ENCODE data around the gene TENM4.

TENM4 gene

DNA sequence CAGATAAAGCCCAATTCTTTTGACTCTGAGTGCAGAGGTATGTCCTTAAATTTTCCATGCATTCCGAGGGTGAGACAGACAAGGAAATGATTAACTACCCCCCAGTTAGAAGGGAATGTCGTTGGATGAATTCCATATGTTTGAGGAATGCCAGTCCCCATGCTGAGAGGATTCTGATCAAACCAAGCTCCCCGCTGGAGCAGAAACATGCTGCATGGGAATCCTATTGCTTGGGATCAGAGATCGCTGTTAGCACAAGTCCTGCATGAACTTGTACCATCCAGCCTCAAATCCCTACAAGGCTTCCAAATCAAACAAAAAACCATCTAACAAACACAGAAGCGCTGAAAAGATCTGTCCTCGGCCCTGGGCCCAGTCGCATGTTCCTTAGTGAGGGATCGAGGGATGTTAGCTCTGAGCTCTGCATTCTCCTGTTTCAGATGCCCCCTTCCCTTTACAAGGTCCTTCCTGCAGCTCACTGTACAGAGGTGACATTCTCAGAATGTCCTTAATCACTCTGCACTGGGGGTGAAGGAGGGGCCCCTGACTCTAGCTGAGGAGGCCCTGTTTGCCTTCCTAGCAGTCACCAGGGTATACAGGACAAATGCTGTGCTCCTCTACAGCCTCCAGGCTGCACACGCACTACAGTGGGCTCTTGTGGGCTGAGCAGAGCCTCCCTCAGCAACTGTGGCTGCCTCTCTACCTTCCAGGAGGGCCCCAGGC, 353.4 kb downstream of the TENM4 start:
- Histone ChIP-seq H3K27me3 (replicated peaks) (no peaks in the 10 kb centered on the region), H3K4me3 (ENCODE audit: low read depth, low read length) (no peak overlapping the region), H3K27ac (peak overlapping the region; percentile 6), H3K36me3 (replicated peaks) (no peaks in the 10 kb centered on the region)
- in situ Hi-C loops (cut with HindIII; ENCODE audit: low pct_ligation_motif_present, low sequenced_read_pairs), result no loop called here
- DNase-seq, result peak; percentile 43
- TF ChIP-seq, protein P1, sequence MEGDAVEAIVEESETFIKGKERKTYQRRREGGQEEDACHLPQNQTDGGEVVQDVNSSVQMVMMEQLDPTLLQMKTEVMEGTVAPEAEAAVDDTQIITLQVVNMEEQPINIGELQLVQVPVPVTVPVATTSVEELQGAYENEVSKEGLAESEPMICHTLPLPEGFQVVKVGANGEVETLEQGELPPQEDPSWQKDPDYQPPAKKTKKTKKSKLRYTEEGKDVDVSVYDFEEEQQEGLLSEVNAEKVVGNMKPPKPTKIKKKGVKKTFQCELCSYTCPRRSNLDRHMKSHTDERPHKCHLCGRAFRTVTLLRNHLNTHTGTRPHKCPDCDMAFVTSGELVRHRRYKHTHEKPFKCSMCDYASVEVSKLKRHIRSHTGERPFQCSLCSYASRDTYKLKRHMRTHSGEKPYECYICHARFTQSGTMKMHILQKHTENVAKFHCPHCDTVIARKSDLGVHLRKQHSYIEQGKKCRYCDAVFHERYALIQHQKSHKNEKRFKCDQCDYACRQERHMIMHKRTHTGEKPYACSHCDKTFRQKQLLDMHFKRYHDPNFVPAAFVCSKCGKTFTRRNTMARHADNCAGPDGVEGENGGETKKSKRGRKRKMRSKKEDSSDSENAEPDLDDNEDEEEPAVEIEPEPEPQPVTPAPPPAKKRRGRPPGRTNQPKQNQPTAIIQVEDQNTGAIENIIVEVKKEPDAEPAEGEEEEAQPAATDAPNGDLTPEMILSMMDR (IDR thresholded peaks at IDR 0.05; ENCODE audit: low read depth, low read length, missing control alignments), result no peak

DNA sequence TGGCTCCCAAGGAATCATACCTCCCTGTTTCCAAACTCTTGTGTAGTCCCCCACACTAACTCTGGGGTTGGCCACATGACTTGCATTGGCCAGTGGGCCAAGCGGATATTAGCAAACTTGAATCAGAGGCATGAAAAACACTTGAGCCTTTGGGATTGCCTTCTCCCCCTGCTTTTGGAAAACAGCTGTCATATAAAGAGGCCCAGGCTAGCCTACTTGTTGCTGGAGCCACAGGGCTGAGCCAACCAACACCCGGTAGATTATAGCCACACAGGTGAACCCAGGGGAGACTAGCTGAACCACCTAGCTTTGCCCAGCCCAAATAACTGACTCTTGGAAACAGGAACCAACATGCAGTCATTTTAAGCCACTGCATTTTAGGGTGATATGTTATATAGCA, 354.8 kb downstream of the TENM4 start:
- no peak overlapping the region for H3K27ac ChIP-seq
- H3K27me3 ChIP-seq (replicated peaks), result no peaks in the 10 kb centered on the region
- no peak for DNase-seq
- in situ Hi-C loops (cut with HindIII; ENCODE audit: low pct_ligation_motif_present, low sequenced_read_pairs), result no loop called here
- no peaks in the 10 kb centered on the region for H3K36me3 ChIP-seq (replicated peaks)
- TF ChIP-seq, protein P1 (IDR thresholded peaks at IDR 0.05; ENCODE audit: low read depth, low read length, missing control alignments), result no peak
- H3K4me3 ChIP-seq (ENCODE audit: low read depth, low read length), result no peak overlapping the region

DNA sequence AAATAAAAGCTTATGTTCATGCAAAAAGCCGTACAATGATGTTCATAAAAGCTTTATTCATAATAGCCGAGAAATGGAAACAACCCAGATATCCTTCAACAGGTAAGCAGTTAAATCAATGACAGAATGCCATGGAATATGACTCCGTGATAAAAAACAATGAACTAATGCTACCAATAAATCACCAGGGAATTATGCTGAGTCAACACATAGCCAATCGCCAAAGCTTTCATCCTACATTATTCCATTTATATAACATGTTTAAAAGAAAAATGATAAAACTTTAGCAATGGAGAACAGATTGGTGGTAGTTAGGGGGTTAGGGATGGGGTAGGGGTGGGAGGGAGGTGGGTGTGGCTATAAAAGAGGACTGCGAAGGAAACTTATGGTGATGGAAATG, 356.4 kb downstream of the TENM4 start:
- H3K4me3 ChIP-seq (ENCODE audit: low read depth, low read length), result no peak overlapping the region
- no peak for DNase-seq
- H3K36me3 ChIP-seq (replicated peaks), result no peaks in the 10 kb centered on the region
- in situ Hi-C loops (cut with HindIII; ENCODE audit: low pct_ligation_motif_present, low sequenced_read_pairs), result no loop called here
- H3K27me3 ChIP-seq (replicated peaks), result no peaks in the 10 kb centered on the region
- H3K27ac ChIP-seq, result no peak overlapping the region
- TF ChIP-seq, protein P1 (IDR thresholded peaks at IDR 0.05; ENCODE audit: low read depth, low read length, missing control alignments), result no peak

DNA sequence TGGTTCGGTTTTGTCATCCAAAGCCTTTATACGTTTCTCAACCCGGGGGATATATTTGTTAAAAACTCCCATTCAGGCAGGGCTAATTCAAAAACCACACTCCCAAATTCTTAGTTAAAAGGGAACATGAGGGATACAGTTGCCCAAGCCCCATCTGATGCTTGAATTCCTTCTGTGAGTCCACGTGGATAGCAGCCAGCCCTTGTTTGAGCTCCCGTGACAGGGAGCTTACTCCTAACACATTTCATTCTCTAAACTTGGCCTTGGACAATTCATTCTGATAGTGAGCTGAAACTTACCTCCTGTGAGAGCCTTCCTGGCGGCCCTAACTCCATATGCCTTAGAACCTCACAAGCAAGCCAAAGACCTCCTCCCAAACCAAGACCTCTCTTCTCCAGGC, 357.5 kb downstream of the TENM4 start:
- TF ChIP-seq, protein P1 (IDR thresholded peaks at IDR 0.05; ENCODE audit: low read depth, low read length, missing control alignments), result no peak
- no peak overlapping the region for H3K27ac ChIP-seq
- DNase-seq, result no peak
- no peaks in the 10 kb centered on the region for H3K36me3 ChIP-seq (replicated peaks)
- H3K4me3 ChIP-seq (ENCODE audit: low read depth, low read length), result no peak overlapping the region
- H3K27me3 ChIP-seq (replicated peaks), result no peaks in the 10 kb centered on the region
- in situ Hi-C loops (cut with HindIII; ENCODE audit: low pct_ligation_motif_present, low sequenced_read_pairs), result no loop called here

DNA sequence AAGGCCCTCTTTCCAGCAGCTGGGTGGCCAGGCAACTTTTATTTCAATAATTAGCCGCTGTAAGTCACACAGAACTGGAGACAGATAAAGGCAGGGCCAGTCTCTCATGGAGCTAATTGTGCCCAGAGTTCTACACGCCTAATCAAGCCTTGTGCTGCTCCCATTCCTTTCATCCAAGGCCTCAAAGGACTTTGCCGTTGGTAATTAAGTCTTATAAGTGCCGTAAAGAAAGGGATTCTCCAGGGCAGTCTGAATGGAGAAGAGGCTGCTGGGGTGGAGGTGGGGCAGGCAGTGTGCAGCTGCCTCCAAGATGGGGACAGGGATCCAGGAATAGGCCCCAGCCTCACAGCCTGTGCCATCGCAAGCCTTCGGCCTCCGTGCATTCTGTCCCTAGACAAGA, 357.9 kb downstream of the TENM4 start:
- TF ChIP-seq, protein P1 (IDR thresholded peaks at IDR 0.05; ENCODE audit: low read depth, low read length, missing control alignments), result no peak
- DNase-seq, result no peak
- H3K27ac ChIP-seq, result no peak overlapping the region
- H3K27me3 ChIP-seq (replicated peaks), result no peaks in the 10 kb centered on the region
- H3K36me3 ChIP-seq (replicated peaks), result no peaks in the 10 kb centered on the region
- H3K4me3 ChIP-seq (ENCODE audit: low read depth, low read length), result no peak overlapping the region
- in situ Hi-C loops (cut with HindIII; ENCODE audit: low pct_ligation_motif_present, low sequenced_read_pairs), result no loop called here

DNA sequence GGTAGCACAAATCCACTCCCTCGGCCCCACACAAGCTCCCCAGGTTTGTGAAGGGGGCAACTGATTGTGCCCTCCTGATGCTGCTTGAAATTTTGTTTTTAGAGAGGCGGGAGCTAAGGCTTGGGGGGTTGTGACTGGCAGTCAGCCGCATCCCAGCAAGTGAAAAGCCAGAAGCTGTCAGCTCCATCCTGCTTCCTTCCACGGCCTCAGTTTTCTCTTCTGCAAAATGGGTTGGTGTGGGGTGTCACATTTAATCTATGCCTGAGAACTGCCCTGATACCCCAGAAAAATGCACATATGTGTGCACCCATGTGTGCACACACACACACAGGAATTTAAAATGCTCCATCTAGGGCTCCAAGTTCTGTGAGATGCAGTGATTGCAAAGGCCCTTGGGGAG, 358.6 kb downstream of the TENM4 start:
- no peak for DNase-seq
- Histone ChIP-seq H3K27me3 (replicated peaks) (no peaks in the 10 kb centered on the region), H3K4me3 (ENCODE audit: low read depth, low read length) (no peak overlapping the region), H3K27ac (no peak overlapping the region), H3K36me3 (replicated peaks) (no peaks in the 10 kb centered on the region)
- TF ChIP-seq, protein P1 (IDR thresholded peaks at IDR 0.05; ENCODE audit: low read depth, low read length, missing control alignments), result no peak
- in situ Hi-C loops (cut with HindIII; ENCODE audit: low pct_ligation_motif_present, low sequenced_read_pairs), result no loop called here

Measured in brain microvascular endothelial cell (primary cell).